SK-N-SH treated with all-trans-retinoic acid at 6 μM for 48 hours (cell line): ENCODE measurements around the gene SF3A1.

Source experiments
- ATAC-seq: fragments of 200-7000 bp; cut with Tn5 transposase; 3 replicates; pipeline ENCODE4 v1.9.1; 2020; ENCODE audit warnings: mild to moderate bottlenecking, moderate library complexity
- ARNTL ChIP-seq: fragments of 450-650 bp; formaldehyde crosslinking; IDR thresholded peaks from 2 replicates; pipeline ENCODE4 v1.5.0; 2020; ENCODE audit warnings: low read depth, mild to moderate bottlenecking, moderate library complexity, borderline replicate concordance
- BACH2 ChIP-seq: fragments of 250-450 bp; sonication (Bioruptor Pico); IDR thresholded peaks from 2 replicates; pipeline ENCODE4 v1.9.0; 2021; ENCODE audit warnings: mild to moderate bottlenecking, borderline replicate concordance
- CSDC2 ChIP-seq: fragments of 250-450 bp; sonication (Bioruptor Pico); IDR thresholded peaks from 2 replicates; pipeline ENCODE4 v1.5.0; 2020; ENCODE audit warnings: mild to moderate bottlenecking, moderate library complexity
- GLIS3 ChIP-seq: fragments of 250-450 bp; sonication (Bioruptor Pico); IDR thresholded peaks from 2 replicates; pipeline ENCODE4 v1.5.0; 2020; ENCODE audit warnings: mild to moderate bottlenecking, moderate library complexity
- ISL1 ChIP-seq: fragments of 250-450 bp; sonication (Bioruptor Pico); IDR thresholded peaks from 2 replicates; pipeline ENCODE4 v2.1.2; 2022; ENCODE audit warnings: mild to moderate bottlenecking, moderate library complexity
- OSR1 ChIP-seq: fragments of 250-450 bp; sonication (Bioruptor Pico); IDR thresholded peaks from 2 replicates; pipeline ENCODE4 v1.8.0; 2022; ENCODE audit warnings: moderate library complexity, mild to moderate bottlenecking, inconsistent platforms
- PPARA ChIP-seq: fragments of 250-450 bp; sonication (Bioruptor Pico); IDR thresholded peaks from 2 replicates; pipeline ENCODE4 v1.5.0; 2020; ENCODE audit warnings: mild to moderate bottlenecking, borderline replicate concordance
- SNAI2 ChIP-seq: fragments of 250-450 bp; sonication (Bioruptor Pico); IDR thresholded peaks from 2 replicates; pipeline ENCODE4 v1.5.0; 2020; ENCODE audit warnings: mild to moderate bottlenecking, moderate library complexity
- TCF4 ChIP-seq: fragments of 250-450 bp; sonication (Bioruptor Pico); IDR thresholded peaks from 2 replicates; pipeline ENCODE4 v1.8.0; 2021; ENCODE audit warnings: mild to moderate bottlenecking, moderate library complexity, borderline replicate concordance
- TOX ChIP-seq: fragments of 250-450 bp; sonication (Bioruptor Pico); IDR thresholded peaks from 2 replicates; pipeline ENCODE4 v1.8.0; 2021; ENCODE audit warnings: mild to moderate bottlenecking, moderate library complexity, borderline replicate concordance
- ZC3H10 ChIP-seq: fragments of 250-450 bp; sonication (Bioruptor Pico); IDR thresholded peaks from 2 replicates; pipeline ENCODE4 v1.5.1; 2021; ENCODE audit warnings: mild to moderate bottlenecking, moderate library complexity
- ZFP30 ChIP-seq: fragments of 450-650 bp; formaldehyde crosslinking; IDR thresholded peaks from 2 replicates; pipeline ENCODE4 v1.5.0; 2022; ENCODE audit warnings: mild to moderate bottlenecking, moderate library complexity
- ZNF565 ChIP-seq: fragments of 450-650 bp; formaldehyde crosslinking; conservative IDR thresholded peaks from 2 replicates; pipeline ENCODE4 v1.5.0; 2020; ENCODE audit warnings: low read depth, mild to moderate bottlenecking, moderate library complexity
- ZNF70 ChIP-seq: fragments of 450-650 bp; formaldehyde crosslinking; IDR thresholded peaks from 2 replicates; pipeline ENCODE4 v1.5.0; 2020; ENCODE audit warnings: mild to moderate bottlenecking, moderate library complexity
- ZNF8 ChIP-seq: fragments of 450-650 bp; formaldehyde crosslinking; IDR thresholded peaks from 2 replicates; pipeline ENCODE4 v1.5.0; 2020; ENCODE audit warnings: mild to moderate bottlenecking, moderate library complexity
- TF ChIP-seq, protein P1 (sequence below): fragments of 250-450 bp; sonication (Bioruptor Pico); IDR thresholded peaks from 2 replicates; pipeline ENCODE4 v1.5.0; 2020; ENCODE audit warnings: mild to moderate bottlenecking, moderate library complexity
- TF ChIP-seq, protein P2 (sequence below): fragments of 250-450 bp; sonication (Bioruptor Pico); IDR thresholded peaks from 2 replicates; pipeline ENCODE4 v1.5.1; 2021; ENCODE audit warnings: mild to moderate bottlenecking, moderate library complexity
- TF ChIP-seq, protein P3 (sequence below): fragments of 250-450 bp; sonication (Bioruptor Pico); IDR thresholded peaks from 2 replicates; pipeline ENCODE4 v1.5.1; 2020; ENCODE audit warnings: low read depth, mild to moderate bottlenecking, moderate library complexity
- TF ChIP-seq, protein P4 (sequence below): fragments of 250-450 bp; sonication (Bioruptor Pico); IDR thresholded peaks from 2 replicates; pipeline ENCODE4 v1.8.0; 2020; ENCODE audit warnings: mild to moderate bottlenecking, moderate library complexity, borderline replicate concordance

SF3A1 gene

DNA sequence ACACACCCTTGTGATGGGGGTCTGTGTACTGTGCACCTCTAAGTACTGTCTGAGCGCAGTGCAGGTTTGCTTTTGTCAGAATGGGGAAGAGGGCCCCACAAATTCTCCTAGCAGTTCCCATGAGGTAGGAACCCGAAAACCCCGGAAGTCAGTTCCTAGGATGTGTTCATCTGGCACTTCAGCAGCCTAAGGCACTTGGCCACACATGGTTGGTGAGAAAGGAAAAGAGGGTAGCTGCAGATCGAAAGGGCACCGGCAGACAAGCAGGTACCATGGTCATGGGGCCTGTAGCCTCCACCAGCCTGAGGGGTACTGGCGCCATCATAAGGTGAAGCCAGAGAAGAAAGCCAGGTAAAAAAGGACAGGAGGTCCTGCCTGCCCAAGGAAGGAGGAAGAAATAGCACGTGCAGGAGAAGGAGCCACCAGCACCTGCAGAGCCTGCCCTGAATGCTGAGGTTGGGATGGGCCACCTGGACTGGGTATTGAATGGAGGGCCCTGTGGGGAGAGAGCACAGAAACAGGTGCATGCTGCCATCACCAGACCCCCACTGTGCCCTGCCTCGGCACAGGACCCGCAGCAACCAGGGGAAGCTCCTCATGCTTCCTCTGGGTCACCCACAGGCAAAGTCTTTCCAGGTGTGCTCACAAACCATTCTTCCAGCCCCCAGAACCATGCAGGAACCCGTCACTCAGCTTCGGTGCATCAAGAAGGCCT lies 59.3 kb downstream of the SF3A1 start:
- TF ChIP-seq, protein P1, sequence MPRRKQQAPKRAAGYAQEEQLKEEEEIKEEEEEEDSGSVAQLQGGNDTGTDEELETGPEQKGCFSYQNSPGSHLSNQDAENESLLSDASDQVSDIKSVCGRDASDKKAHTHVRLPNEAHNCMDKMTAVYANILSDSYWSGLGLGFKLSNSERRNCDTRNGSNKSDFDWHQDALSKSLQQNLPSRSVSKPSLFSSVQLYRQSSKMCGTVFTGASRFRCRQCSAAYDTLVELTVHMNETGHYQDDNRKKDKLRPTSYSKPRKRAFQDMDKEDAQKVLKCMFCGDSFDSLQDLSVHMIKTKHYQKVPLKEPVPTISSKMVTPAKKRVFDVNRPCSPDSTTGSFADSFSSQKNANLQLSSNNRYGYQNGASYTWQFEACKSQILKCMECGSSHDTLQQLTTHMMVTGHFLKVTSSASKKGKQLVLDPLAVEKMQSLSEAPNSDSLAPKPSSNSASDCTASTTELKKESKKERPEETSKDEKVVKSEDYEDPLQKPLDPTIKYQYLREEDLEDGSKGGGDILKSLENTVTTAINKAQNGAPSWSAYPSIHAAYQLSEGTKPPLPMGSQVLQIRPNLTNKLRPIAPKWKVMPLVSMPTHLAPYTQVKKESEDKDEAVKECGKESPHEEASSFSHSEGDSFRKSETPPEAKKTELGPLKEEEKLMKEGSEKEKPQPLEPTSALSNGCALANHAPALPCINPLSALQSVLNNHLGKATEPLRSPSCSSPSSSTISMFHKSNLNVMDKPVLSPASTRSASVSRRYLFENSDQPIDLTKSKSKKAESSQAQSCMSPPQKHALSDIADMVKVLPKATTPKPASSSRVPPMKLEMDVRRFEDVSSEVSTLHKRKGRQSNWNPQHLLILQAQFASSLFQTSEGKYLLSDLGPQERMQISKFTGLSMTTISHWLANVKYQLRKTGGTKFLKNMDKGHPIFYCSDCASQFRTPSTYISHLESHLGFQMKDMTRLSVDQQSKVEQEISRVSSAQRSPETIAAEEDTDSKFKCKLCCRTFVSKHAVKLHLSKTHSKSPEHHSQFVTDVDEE (CRISPR knock-in tag): no peak
- TF ChIP-seq, protein P2, sequence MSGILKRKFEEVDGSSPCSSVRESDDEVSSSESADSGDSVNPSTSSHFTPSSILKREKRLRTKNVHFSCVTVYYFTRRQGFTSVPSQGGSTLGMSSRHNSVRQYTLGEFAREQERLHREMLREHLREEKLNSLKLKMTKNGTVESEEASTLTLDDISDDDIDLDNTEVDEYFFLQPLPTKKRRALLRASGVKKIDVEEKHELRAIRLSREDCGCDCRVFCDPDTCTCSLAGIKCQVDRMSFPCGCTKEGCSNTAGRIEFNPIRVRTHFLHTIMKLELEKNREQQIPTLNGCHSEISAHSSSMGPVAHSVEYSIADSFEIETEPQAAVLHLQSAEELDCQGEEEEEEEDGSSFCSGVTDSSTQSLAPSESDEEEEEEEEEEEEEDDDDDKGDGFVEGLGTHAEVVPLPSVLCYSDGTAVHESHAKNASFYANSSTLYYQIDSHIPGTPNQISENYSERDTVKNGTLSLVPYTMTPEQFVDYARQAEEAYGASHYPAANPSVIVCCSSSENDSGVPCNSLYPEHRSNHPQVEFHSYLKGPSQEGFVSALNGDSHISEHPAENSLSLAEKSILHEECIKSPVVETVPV (CRISPR knock-in tag): no peak
- TF ChIP-seq OSR1 (CRISPR knock-in tag) (no peak), ARNTL (no peak), ZC3H10 (CRISPR knock-in tag) (no peak)
- TF ChIP-seq, all 23 proteins: peak for 0
- no peak for ATAC-seq

DNA sequence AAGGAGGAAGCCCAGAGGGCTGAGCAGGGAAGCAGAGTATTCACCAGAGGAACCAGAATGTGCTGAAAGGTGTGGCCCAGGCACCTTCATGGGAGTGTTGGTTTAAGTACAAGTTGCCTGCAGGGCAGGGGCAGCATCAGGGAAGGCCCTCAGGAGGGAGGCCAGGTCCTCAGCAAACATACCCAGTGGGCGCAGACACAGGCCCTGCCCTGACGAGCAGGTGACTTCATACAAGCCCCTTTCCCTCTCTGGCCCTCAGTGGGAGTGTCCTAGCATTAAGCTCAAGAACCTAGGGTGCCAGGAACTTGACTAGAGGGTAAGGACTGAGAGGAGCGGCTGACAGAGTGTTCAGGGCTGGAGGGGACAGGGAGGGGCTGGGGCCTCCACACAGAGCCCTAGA lies 59.9 kb downstream of the SF3A1 start:
- ATAC-seq: no peak
- TF ChIP-seq, protein P3, sequence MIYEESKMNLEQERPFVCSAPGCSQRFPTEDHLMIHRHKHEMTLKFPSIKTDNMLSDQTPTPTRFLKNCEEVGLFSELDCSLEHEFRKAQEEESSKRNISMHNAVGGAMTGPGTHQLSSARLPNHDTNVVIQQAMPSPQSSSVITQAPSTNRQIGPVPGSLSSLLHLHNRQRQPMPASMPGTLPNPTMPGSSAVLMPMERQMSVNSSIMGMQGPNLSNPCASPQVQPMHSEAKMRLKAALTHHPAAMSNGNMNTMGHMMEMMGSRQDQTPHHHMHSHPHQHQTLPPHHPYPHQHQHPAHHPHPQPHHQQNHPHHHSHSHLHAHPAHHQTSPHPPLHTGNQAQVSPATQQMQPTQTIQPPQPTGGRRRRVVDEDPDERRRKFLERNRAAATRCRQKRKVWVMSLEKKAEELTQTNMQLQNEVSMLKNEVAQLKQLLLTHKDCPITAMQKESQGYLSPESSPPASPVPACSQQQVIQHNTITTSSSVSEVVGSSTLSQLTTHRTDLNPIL (CRISPR knock-in tag): no peak
- TF ChIP-seq, protein P2 (CRISPR knock-in tag): no peak
- TF ChIP-seq ARNTL: no peak
- TF ChIP-seq ZNF565 (CRISPR knock-in tag): no peak
- TF ChIP-seq CSDC2: no peak
- TF ChIP-seq TCF4: no peak
- TF ChIP-seq PPARA (CRISPR knock-in tag): no peak
- TF ChIP-seq SNAI2 (CRISPR knock-in tag): no peak
- TF ChIP-seq GLIS3 (CRISPR knock-in tag): no peak
- no peak for TF ChIP-seq ZNF70 (CRISPR knock-in tag)
- TF ChIP-seq, protein P4, sequence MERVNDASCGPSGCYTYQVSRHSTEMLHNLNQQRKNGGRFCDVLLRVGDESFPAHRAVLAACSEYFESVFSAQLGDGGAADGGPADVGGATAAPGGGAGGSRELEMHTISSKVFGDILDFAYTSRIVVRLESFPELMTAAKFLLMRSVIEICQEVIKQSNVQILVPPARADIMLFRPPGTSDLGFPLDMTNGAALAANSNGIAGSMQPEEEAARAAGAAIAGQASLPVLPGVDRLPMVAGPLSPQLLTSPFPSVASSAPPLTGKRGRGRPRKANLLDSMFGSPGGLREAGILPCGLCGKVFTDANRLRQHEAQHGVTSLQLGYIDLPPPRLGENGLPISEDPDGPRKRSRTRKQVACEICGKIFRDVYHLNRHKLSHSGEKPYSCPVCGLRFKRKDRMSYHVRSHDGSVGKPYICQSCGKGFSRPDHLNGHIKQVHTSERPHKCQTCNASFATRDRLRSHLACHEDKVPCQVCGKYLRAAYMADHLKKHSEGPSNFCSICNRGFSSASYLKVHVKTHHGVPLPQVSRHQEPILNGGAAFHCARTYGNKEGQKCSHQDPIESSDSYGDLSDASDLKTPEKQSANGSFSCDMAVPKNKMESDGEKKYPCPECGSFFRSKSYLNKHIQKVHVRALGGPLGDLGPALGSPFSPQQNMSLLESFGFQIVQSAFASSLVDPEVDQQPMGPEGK (CRISPR knock-in tag): no peak
- TF ChIP-seq ZFP30 (CRISPR knock-in tag): no peak
- TF ChIP-seq, protein P1 (CRISPR knock-in tag): no peak
- no peak for TF ChIP-seq ISL1 (CRISPR knock-in tag)
- TF ChIP-seq TOX (CRISPR knock-in tag): no peak
- no peak for TF ChIP-seq BACH2 (CRISPR knock-in tag)
- no peak for TF ChIP-seq ZNF8 (CRISPR knock-in tag)
